Effector CD4-positive, alpha-beta T cell (primary cell): Measurements from ENCODE around the gene GRK5.

Experiments
- DNase-seq: peaks from one replicate; pipeline ENCODE4 v3.0.0-alpha.2; 2020

Gene GRK5

DNA sequence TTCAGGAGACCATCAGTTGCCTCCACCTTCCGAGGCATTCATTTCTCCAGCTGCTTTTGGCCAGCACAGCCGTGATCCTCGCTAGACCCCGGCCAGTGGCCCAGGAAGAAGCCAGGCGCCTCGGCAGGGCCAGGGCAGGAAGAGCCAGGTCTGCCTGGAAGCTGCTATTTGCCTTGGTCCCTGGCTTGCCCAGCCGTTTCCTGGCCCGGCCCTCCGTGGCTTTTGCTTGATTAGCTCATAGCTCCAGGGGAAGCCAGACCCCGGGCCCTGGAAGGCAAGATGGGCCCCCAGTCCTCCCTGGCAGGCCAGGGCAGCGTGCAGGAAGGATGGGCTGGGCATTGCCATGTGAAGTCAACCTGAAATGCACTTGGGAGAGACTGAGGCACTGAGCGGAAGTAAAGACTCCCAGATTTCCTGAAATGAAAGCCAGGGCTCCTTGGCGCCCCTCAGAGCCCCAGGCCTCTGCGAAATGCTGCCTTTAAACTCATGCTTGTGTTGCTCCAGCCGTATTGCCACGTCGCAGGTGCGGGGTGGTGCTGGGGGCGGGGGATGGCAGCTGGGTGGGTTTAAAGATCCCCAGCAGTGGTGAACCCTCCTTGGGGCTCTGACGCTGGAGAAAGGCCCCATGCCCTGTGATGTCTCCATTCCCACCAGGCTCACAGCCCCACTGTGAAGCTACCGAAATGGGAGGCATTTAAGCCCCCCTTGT is 160.6 kb downstream of the GRK5 start:
- DNase-seq, result no peak

DNA sequence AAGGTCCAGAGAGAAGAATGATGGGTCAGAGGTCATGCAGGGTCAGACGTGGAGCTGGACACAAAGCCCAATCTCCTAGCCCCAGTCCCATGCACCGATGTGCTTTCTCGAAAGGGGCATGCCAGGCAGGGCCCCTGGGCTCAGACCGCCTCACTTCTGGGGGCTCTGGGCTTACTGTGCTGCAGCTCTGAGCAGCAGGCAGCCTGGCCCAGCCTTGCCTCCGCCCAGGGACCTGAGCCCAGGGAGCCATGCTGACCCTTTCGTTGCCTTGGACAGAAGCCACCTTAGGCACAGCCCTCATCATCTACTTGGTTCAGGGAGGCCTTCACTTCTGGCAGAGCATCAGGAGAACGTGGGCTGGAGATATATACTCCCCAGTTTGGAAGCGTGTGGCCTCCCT is 161.2 kb downstream of the GRK5 start:
- DNase-seq, result no peak

DNA sequence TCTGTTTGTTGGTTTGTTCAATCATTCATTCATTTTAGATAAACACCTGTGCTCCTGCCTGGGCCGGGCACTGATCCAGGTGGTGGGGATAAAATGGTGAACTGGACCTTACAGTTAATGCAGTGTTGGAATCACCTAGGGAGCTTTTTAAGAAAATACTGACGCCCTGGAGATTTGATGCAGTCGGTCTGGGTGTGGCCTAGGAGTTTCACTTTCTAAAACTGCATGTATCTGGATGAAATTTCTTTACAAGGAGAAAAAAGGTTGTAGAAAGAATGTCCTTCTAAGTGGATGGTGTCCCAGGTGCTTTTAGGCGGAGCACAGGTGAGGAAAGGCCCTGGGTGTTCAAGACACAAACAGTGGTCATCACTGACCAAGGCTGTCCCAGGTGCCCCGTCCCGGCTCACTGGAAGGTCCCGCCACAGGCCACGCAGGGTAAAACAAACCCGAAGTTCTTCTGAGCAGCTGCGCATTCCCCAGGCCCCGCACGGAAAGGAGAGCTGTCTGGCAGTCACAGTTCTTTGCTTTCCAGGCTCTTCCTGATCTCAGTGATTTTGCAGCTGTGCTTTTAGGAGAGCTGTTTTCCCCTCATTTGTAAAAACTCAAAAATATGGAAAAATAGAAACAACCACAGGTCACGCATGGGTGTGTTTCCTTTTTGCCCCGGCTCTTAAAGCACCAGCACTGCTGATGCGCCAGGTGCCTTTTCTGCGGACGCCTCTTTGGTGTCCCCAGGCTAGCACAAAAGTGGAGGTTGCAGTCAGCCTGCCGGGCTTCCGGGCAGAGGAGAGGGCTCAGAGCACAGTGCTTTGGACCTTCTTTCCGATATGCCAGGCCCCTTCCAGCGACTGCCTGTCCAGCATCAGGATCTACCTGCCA is 161.9 kb downstream of the GRK5 start:
- DNase-seq, result no peak

DNA sequence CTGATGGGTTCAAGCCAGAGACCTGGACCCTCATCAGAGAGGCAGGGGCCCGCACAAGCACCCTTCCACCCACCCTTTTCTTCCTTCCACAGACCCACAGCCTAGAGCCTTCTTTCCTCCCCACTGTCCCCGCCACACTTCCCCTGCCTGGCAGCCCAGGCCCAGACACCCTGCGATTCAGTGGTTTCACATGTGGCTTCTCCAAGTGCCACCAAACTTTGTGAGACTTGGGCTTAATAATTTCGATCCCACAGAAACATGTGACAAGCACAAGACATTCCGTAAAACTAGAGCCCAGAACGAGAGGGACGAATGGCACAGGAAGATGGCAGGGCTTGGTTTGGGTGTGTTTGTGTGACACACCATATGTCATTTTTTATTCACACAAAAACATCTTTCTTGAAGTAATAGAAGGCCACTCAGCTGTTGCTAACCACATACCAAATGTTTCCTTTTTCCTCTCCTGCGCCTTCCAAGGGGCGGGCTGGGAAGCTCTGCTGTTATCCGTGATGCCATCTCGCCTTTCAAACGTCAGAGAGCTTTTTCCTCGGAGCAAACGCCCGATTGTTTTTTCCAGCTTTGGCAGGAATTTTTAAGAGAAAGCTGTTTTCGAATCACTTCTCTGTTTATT is 162.9 kb downstream of the GRK5 start:
- no peak for DNase-seq

DNA sequence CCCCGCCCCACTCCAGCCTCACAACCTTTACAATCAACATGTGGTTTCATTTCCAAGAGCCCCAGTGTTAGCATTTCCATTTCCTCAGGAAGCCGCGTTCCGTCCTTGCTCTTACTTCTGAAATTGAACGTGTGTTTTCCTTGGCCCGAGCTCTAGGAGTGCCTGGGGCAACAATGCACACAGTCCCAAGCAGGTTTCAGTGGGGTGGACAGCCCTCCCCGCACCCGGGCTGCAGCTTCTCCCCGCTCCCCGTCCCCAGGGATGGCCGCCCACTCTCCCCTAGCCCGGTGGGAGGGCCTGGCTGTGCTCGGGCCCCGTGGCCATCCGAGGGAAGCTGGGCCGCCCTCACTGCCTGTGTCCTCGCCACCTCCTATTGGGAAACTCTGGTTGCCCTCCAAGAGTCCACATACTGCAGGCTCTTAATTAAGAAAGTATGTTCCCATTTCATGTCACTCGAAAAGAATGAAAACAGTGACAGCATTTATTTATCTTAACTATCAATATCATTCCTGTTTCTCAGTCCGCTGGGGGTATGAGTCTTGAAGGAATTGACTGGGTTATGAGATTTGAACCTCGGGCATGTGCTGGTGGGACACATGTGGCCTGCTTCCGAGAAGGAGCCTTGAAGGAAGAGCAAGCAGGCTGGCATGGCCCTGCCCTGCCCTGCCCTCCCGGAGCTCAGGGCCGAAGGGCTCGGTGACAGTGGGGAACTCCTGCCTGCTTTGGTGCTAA is 163.8 kb downstream of the GRK5 start:
- DNase-seq, result no peak

DNA sequence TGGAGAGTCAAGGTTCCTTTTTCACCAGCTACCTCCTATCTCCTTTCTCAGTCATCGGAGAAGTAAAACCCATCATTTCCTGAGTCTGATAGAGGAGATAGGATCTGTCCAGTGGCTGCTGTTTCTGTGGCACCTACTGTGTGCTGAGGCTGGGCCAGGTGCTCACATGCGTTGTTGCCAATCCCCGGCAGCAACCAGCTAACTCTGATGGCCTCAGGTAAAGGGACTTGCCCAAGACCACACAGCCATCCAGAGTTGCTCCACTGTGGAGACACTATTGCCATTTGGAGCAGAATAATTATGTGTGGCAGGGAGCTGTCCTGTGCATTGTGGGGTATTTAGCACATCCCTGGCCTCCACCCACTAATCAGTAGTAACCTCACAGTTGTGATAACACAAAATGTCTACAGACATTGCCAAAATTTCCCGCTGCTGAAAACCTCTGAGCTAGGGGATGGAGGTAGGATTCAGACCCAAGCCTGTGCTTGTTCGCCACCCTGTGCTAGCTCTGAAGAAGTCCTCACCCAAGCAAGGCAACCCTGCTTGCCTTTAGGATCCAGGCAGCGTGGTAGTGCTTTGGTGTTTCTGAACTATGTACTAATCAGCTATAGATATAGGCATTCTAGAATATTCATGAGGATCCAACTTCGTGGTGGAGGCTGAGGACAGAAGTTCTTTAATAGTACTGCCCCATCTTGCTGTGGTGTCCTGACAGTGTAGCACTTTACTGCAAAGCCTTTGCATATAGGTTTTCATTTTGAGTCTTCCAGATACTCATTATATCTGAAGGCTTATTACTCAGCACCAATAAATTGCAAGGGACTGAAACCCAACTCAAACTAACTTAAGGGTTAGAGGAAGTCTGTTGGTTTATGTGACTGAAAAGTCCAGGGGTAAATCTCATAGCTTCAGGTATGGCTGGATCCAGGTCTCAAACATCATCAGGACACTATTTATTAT is 164.6 kb downstream of the GRK5 start:
- no peak for DNase-seq

DNA sequence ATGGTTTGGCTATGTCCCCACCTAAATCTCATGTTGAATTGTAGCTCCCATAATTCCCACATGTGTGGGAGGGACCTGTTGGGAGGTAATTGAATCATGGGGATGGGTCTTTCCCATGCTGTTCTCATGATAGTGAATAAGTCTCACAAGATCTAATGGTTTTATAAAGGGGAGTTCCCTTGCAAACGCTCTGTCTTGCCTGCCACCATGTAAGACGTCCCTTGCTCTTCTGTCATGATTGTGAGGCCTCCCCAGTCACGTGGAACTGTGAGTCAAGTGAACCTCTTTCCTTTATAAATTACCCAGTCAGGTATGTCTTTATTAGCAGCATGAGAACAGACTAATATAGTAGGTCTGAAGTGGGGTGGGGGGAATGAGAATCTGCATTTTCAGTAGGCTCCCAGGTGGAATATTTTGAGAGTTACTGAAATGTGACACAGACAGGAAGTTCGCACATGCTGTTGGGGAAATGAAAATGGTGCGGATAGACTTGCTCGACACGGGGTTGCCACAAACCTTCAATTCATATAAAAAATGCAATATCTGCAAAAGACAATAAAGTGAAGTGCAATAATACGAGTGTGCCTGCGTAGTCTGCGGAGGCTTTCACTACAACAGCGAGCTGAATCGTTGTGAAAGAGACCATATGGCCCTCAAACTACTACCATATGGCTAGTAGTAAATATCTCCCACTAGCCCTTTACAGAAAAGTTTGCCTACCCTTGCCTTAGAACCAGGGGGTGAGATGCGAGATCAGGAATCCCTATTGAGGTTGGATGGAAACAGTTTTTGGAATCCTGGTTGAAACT is 166.1 kb downstream of the GRK5 start:
- no peak for DNase-seq

DNA sequence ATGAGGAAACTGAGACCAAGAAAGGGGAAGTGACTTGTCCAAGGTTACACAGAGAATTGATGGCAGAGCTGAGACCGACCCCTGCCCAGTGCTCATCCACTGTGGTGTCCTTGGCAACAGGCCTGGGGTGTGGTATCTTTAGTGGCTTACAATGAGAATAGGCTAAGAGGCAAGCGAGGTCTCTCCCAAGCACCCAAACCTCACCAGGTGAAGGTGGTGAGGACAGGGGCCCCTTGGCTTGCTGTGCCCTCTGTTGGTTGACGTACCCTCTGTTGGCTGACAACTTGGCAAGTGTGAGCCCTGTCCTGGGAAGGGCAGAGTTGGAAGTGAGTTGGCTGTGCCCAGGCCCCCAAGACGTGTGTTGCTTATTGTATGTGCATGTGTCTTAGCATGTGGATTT is 166.9 kb downstream of the GRK5 start:
- DNase-seq, result no peak

DNA sequence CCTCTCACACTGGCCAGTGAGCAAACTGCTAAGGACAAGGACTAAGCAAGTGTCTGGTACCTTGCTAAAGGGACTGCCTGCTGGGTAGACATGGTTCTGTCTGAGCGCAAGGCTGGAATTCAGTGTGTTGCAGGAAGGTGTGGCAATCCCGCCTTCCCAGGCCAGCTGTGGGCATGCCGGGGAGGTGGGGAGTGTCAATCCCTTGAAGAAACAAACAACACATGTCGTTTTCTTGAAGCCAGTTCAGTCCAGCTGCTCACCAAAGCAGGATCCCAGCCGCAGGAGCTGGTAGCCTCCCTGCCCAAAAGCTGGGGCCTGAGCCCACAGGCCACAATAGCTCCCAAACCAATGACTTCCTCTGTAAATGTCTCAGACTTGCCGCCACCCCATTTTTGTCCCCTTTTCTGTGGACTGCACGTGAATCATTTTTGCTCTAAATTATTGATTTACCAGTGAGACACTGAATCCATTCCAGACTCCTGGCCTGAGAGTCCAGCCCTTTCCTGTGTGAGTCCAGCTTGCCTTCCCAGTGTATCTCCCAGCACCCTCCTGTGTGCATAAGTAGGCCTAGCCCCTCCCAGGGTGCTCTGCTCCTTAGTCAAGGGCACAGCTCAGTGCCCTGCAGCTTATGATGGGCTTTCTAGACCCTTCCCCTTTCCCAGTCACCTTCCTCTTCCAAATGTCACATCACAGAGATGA is 168.4 kb downstream of the GRK5 start:
- DNase-seq, result no peak

DNA sequence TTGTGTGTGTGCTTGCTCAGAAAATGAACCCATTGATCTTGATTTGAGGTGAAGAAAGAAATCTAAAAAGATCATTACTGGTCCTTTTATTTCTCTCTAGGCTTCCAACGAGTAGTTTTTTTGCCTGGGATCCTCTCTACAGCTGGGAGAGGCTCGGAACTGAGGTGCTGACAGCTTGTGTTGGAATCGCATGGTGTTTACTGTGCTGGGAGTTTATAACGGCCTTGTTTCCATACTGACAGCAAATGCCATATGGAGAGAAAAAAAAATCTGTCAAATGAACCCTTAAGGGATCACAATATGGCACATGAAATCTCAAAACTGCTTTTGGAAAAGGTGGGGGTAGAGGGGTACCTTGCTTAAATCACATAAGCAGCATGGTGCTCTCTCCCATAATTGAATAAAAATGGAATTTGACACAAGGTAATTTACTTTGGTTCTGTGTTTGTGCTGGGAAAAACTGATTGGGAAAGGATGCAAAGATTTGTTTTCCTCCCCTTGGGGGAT is 170.1 kb downstream of the GRK5 start:
- DNase-seq, result no peak

DNA sequence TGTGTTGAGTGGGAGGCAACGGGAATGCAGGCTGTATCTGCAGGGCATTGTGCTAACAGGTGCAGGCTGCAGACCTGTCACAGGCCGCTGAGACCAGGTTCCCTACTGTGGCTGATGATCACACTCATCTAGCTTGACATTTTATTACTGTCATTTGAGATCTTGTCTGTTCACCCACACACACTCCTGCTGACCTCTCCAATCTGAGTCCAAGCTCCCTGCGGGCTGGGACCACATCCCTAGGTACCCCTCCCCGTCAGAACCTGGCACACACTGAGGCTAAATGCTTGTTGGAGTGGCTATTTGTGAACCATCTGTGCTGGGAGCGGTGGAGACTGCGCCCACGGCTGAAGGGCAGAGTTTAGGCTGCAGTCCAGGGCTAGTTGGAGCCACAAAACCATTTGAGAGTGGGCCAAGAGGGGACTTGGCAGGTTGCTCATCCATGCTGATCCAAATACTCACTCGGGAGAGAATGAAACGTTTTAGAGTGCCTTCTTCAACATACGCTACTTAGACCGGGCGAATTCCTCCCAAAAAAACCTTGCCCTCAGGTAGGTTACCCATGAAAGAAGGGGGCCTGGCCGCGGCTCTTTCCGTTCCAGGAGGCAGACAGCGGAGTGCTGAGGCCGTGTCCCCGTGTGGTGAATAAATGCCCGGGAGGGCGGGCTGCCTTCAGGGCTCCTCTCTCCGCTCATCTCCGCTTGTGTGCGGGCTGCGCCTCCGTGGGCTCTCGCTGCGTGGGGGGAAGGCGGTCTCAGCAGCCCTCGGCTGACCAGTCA is 170.8 kb downstream of the GRK5 start:
- no peak for DNase-seq

DNA sequence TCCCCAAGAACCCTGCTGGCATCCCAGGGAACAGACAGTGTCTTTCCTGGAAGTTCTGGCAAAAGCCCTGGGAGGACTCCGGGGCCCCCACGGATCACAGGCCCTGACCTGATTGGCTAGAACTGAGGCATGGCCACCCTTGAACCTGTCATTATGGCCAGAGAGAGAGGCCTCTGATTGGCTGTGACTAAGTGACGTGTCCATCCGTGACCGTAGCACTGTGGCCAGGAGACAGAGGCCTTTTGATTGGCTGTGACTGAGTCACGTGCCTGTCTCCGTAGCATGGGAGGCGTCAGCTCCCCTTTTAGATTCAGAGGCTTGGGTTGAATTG is 171.3 kb downstream of the GRK5 start:
- no peak for DNase-seq

DNA sequence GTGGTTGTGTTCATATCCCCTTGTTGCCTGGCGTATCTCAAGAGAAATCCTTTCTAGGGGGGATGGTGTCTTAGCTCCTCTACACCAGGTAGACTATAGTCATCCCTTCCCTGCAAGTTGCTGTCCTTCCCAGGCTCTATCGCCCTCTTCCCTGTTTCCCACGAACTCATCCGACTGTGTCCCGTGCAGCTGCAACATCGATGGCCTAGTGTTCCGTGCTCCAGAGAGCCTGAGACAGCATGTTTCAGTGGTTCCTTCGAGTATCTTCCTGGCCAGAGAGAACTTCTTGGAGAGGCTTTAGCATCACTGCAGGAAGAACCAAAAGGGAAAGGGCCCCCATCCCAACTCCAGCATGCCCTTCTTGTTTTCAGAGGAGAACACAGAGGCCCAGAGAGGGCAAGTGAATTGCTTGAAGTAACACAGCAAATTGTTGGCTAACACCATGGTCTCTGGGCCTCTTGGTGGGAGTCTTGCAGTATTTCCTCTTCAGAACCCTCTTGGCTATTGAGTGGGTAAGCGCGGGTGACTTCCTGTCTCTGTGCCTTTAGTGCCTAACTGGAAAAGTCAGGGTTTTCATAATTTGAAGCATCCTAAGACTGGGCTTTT is 172.2 kb downstream of the GRK5 start:
- DNase-seq, result no peak

DNA sequence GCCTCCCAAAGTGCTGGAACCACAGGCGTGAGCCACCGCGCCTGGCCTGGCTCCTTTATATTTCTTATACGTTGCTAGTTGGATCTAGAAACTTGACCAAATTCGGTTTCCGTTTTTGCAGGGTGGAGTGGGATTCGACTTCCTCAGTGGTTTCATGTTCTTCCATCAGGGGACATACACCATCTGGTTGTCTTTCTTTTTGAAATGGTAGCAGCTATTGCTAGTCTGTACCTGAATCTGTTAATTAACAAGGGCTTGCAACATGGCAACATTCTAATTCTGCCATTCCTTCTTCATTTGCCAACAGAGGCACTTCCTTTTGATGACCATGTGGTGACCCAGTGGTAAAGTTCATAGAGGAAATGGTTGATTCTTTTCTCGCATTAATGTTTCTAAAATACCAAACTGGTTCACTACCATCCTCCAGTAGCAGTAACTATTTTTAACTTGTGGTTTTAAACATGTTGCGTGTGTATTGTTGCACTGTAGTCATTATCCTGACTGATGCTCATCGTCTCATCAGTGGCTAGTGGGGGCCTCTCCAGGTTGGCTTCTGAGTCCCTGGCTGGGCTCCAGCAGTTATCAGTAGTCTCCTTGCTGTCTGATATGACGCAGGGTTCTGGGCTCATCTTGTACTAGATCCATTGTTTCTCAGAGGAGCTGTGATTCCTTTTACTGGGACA is 175.9 kb downstream of the GRK5 start:
- DNase-seq, result no peak

DNA sequence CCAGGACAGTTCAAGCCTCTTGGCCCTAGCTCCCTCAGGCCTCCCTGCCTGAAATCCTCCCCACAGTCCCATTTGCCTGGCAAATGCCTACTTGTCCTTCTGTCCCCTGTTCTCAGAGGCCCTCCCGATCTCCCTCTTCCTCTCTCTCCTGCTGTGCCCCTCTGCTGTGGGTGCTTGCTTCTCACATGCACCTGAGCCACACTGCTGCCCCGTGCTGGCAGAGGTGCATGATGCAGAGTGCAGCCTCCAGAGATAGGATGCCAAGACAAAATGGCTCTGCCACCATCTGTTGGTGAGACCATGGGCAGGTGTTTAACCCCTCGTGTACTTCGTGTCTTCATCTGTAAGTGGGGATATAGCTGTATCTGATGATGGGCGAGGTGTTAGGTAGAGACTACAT is 176.8 kb downstream of the GRK5 start:
- no peak for DNase-seq

DNA sequence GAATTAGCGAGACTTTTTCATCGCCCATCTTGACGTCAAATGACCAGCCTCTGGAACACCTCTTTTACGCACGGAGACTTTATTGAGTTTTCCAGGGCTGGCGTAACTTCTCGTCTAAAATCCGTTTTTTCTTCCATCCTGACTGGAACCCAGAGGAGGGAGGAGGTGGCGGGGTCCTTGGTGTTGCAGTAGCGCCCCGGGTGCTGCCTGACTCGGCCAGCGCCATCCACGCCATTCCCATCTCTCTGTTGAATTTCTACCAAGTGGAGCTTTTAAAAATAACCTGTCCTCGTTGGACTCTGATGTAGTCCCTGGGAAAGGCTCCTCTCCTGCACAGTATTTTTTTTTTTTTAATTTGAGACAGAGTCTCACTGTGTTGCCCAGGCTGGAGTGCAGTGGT is 179.3 kb downstream of the GRK5 start:
- DNase-seq, result no peak

DNA sequence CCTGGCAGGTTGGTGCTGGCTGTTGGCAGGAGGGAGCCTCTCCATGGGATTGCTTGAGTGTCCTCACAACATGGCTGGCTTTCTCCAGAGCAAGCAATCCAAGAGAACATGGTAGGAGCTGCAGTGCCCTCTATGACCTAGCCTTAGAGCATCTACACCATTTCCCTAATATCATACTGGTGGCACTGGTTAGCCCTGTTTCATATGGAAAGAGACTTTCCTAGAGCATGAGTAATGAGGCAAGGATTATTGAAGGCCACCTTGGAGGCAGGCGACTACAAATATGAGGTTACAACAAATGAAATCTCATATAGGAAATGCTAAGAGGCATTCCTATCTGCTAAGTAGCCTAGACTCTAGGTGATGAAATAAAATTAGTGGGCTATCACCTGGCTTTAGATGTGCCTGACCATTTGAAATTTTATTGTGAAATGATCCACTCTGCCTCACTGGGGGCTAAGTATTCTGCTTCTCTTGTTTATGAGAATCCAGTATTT is 181.5 kb downstream of the GRK5 start:
- DNase-seq, result no peak
